ENCODE measurements around the gene GJE1.
A peak's percentile ranks its signal among the peaks of the same experiment; 100 is the strongest.
"Not testable (repeated sequence)": the region's sequence is repeated elsewhere in the genome, so short reads cannot be mapped to it uniquely, and the experiment has no call there.

The GJE1 gene

GRCh38 chr6:142132625-142133024, at the start of gene GJE1:
GJE1 (plus strand) TSS chr6:142132925; CDS start chr6:142133159, 234 bp downstream.
- Histone ChIP-seq H3K27ac (no peak within 1 kb of the TSS), H3K4me3 (no peak within 1 kb of the TSS)

- no peak overlapping the region for H3K4me3 ChIP-seq
These were observed 44.5 kb upstream of the GJE1 start for GRCh38 chr6:142087950-142088857.

GRCh38 chr6:142088858-142089216, 43.9 kb upstream of the GJE1 start:
- H3K27ac ChIP-seq: no peak overlapping the region

More at GRCh38 chr6:142087950-142088857, 44.5 kb upstream of the GJE1 start:
- no peak overlapping the region for H3K27ac ChIP-seq

GRCh38 chr6:142104820-142105219, 27.9 kb upstream of the GJE1 start:
- not testable (repeated sequence) for H3K4me3 ChIP-seq, H3K27ac ChIP-seq

More at GRCh38 chr6:142088858-142089216, 43.9 kb upstream of the GJE1 start:
- no peak overlapping the region for H3K4me3 ChIP-seq

- not testable (repeated sequence) for H3K27ac ChIP-seq, H3K4me3 ChIP-seq
These were observed 21.9 kb upstream of the GJE1 start for GRCh38 chr6:142110820-142111219.

- Histone ChIP-seq H3K4me3 (no peak overlapping the region), H3K27ac (no peak overlapping the region)
These were observed 20.2 kb upstream of the GJE1 start for GRCh38 chr6:142112451-142113061.

- Histone ChIP-seq H3K4me3 (no peak overlapping the region), H3K27ac (no peak overlapping the region)
These were observed 15.4 kb upstream of the GJE1 start for GRCh38 chr6:142117366-142117765.

- no peak overlapping the region for H3K4me3 ChIP-seq
- H3K27ac ChIP-seq: no peak overlapping the region
These were observed 14.4 kb upstream of the GJE1 start for GRCh38 chr6:142118328-142118727.

- Histone ChIP-seq H3K4me3 (no peak overlapping the region), H3K27ac (no peak overlapping the region)
These were observed 13.8 kb upstream of the GJE1 start for GRCh38 chr6:142118925-142119324.

- H3K4me3 ChIP-seq: no peak overlapping the region
- H3K27ac ChIP-seq: no peak overlapping the region
These were observed 11.4 kb upstream of the GJE1 start for GRCh38 chr6:142121342-142121741.

- H3K4me3 ChIP-seq: no peak overlapping the region
- H3K27ac ChIP-seq: no peak overlapping the region
These were observed 1.9 kb upstream of the GJE1 start for GRCh38 chr6:142130814-142131213.

GRCh38 chr6:142138876-142139275, 6.2 kb downstream of the GJE1 start:
- no peak overlapping the region for H3K4me3 ChIP-seq

GRCh38 chr6:142141531-142141930, 8.8 kb downstream of the GJE1 start:
- not testable (repeated sequence) for H3K4me3 ChIP-seq, H3K27ac ChIP-seq

More at GRCh38 chr6:142138876-142139275, 6.2 kb downstream of the GJE1 start:
- no peak overlapping the region for H3K27ac ChIP-seq

GRCh38 chr6:142146828-142147662, 14.3 kb downstream of the GJE1 start, which contains the start of the genes NMBR and VTA1:
NMBR (minus strand) TSS chr6:142147122; CDS start chr6:142088658, 58,464 bp downstream.
VTA1 (plus strand) TSS chr6:142147263; CDS start chr6:142147288, 25 bp downstream.
- Histone ChIP-seq H3K4me3 (peak within 1 kb of the TSS; percentile 75 to 98 (median 84)), H3K27ac (peak within 1 kb of the TSS in 20 of 21 experiments; percentile 51 to 87 (median 75))

GRCh38 chr6:142152746-142153145, 20.0 kb downstream of the GJE1 start:
- no peak overlapping the region for H3K27ac ChIP-seq
- H3K4me3 ChIP-seq: no peak overlapping the region

- H3K4me3 ChIP-seq: no peak overlapping the region
- no peak overlapping the region for H3K27ac ChIP-seq
These were observed 20.5 kb downstream of the GJE1 start for GRCh38 chr6:142153196-142153595.

GRCh38 chr6:142154336-142154735, 21.6 kb downstream of the GJE1 start:
- Histone ChIP-seq H3K27ac (no peak overlapping the region), H3K4me3 (no peak overlapping the region)

GRCh38 chr6:142155091-142155490, 22.4 kb downstream of the GJE1 start:
- no peak overlapping the region for H3K4me3 ChIP-seq
- no peak overlapping the region for H3K27ac ChIP-seq

- H3K27ac ChIP-seq: no peak overlapping the region
- H3K4me3 ChIP-seq: no peak overlapping the region
These were observed 23.4 kb downstream of the GJE1 start for GRCh38 chr6:142155895-142156757.

Data from skin epidermis (tissue), 12 donors.